ENCODE results near the gene PARP12. TPM values are rescaled to one million over a fixed set of nuclear protein-coding genes. Genes with fewer than 3 reads are reported as not detected.

PARP12 gene
- polyA plus RNA-seq, 1 experiment = 17.1 TPM

- peaks cover 4% of the 10 kb centered on the region for H3K27me3 ChIP-seq (ENCODE audit: control insufficient read depth, insufficient read depth, low read length)
- CTCF ChIA-PET = interaction anchor here (0.6 kb wide), 1 partner anchor 745 kb away, joined by 4 read pairs; no protein-coding TSS in a partner anchor
- no peak overlapping the region for H3K4me3 ChIP-seq (ENCODE audit: low read depth, low read length)
- TF ChIP-seq CTCF (IDR thresholded peaks at IDR 0.05; ENCODE audit: low read depth, low read length) = no peak
- no peaks in the 10 kb centered on the region; the same call in 1 of the 2 replicates for H3K9me3 ChIP-seq (ENCODE audit: control insufficient read depth, insufficient read depth, low read length)
- H3K27ac ChIP-seq (ENCODE audit: low read depth, low read length) = no peak overlapping the region
- DNase-seq (ENCODE audit: low read depth, low spot score) = no peak
- POLR2A ChIA-PET = interaction anchor here (0.6 kb wide), 1 partner anchor 217 kb away, joined by 4 read pairs; no protein-coding TSS in a partner anchor
Measured at GRCh38 chr7:139989366-139990141, 73.2 kb downstream of the PARP12 start.

GRCh38 chr7:139987691-139988516 lies 74.8 kb downstream of the PARP12 start:
- ChIA-PET POLR2A (no interaction called here), CTCF (interaction anchor here (0.5 to 2.1 kb wide), 5 partner anchors 22 to 386 kb away, joined by 3 to 7 read pairs (median 3); no protein-coding TSS in a partner anchor)
- TF ChIP-seq CTCF (IDR thresholded peaks at IDR 0.05; ENCODE audit: low read depth, low read length) = no peak
- peaks cover 4% of the 10 kb centered on the region for H3K27me3 ChIP-seq (ENCODE audit: control insufficient read depth, insufficient read depth, low read length)
- H3K27ac ChIP-seq (ENCODE audit: low read depth, low read length) = no peak overlapping the region
- no peak for DNase-seq (ENCODE audit: low read depth, low spot score)
- no peak overlapping the region for H3K4me3 ChIP-seq (ENCODE audit: low read depth, low read length)
- H3K9me3 ChIP-seq (ENCODE audit: control insufficient read depth, insufficient read depth, low read length) = no peaks in the 10 kb centered on the region; the same call in 1 of the 2 replicates

GRCh38 chr7:139985811-139986210 lies 76.9 kb downstream of the PARP12 start:
- CTCF ChIA-PET = no interaction called here

GRCh38 chr7:139984642-139985539 lies 77.9 kb downstream of the PARP12 start:
- no peak overlapping the region for H3K4me3 ChIP-seq (ENCODE audit: low read depth, low read length)
- POLR2A ChIA-PET = no interaction called here
- CTCF ChIA-PET = no interaction called here
- TF ChIP-seq CTCF (IDR thresholded peaks at IDR 0.05; ENCODE audit: low read depth, low read length) = no peak
- H3K9me3 ChIP-seq (ENCODE audit: control insufficient read depth, insufficient read depth, low read length) = no peaks in the 10 kb centered on the region; the same call in 1 of the 2 replicates
- DNase-seq (ENCODE audit: low read depth, low spot score) = no peak
- no peak overlapping the region for H3K27ac ChIP-seq (ENCODE audit: low read depth, low read length)
- H3K27me3 ChIP-seq (ENCODE audit: control insufficient read depth, insufficient read depth, low read length) = peaks cover 4% of the 10 kb centered on the region

More at GRCh38 chr7:139985811-139986210, 76.9 kb downstream of the PARP12 start:
- H3K4me3 ChIP-seq (ENCODE audit: low read depth, low read length) = no peak overlapping the region
- TF ChIP-seq CTCF (IDR thresholded peaks at IDR 0.05; ENCODE audit: low read depth, low read length) = no peak
- POLR2A ChIA-PET = no interaction called here
- no peak overlapping the region for H3K27ac ChIP-seq (ENCODE audit: low read depth, low read length)
- no peak for DNase-seq (ENCODE audit: low read depth, low spot score)
- H3K27me3 ChIP-seq (ENCODE audit: control insufficient read depth, insufficient read depth, low read length) = peaks cover 4% of the 10 kb centered on the region
- no peaks in the 10 kb centered on the region; the same call in 1 of the 2 replicates for H3K9me3 ChIP-seq (ENCODE audit: control insufficient read depth, insufficient read depth, low read length)

Measured in AG04450 (cell line).